HG02571 (cell line): ENCODE data around the gene SNRNP200.

ENCODE experiments used
- ATAC-seq: cut with Tn5 transposase; IDR thresholded peaks from one replicate; pipeline ENCODE4 v1.9.1; 2021; ENCODE audit warnings: mild to moderate bottlenecking, moderate library complexity; ENCODE audit not compliant: unreplicated experiment

Gene SNRNP200

GRCh38 chr2:96305091-96305978 is at the start of gene SNRNP200:
Gene SNRNP200 (minus strand): TSS chr2:96305546. CDS start chr2:96305437, 109 bp downstream.
- ATAC-seq: peak; percentile 88

GRCh38 chr2:96354492-96354891 is 49.1 kb upstream of the SNRNP200 start:
- ATAC-seq: no peak

- no peak for ATAC-seq
Observed at GRCh38 chr2:96353606-96354101, 48.3 kb upstream of the SNRNP200 start.

GRCh38 chr2:96353032-96353561 is 47.8 kb upstream of the SNRNP200 start:
- ATAC-seq: no peak

GRCh38 chr2:96347395-96347794 is 42.0 kb upstream of the SNRNP200 start:
- no peak for ATAC-seq

- ATAC-seq: no peak
Observed at GRCh38 chr2:96345868-96346462, 40.6 kb upstream of the SNRNP200 start.

GRCh38 chr2:96345438-96345837 is 40.1 kb upstream of the SNRNP200 start:
- ATAC-seq: no peak

GRCh38 chr2:96344011-96344410 is 38.7 kb upstream of the SNRNP200 start:
- ATAC-seq: peak; percentile 76

- ATAC-seq: no peak
Observed at GRCh38 chr2:96342085-96342484, 36.7 kb upstream of the SNRNP200 start.

GRCh38 chr2:96341641-96342040 is 36.3 kb upstream of the SNRNP200 start:
- no peak for ATAC-seq

GRCh38 chr2:96340493-96341414 is 35.4 kb upstream of the SNRNP200 start:
- no peak for ATAC-seq

- no peak for ATAC-seq
Observed at GRCh38 chr2:96336873-96337272, 31.5 kb upstream of the SNRNP200 start.

- ATAC-seq: no peak
Observed at GRCh38 chr2:96336104-96336775, 30.9 kb upstream of the SNRNP200 start.

GRCh38 chr2:96333708-96334107 is 28.4 kb upstream of the SNRNP200 start:
- no peak for ATAC-seq

GRCh38 chr2:96330407-96330806 is 25.1 kb upstream of the SNRNP200 start:
- no peak for ATAC-seq

GRCh38 chr2:96329874-96330273 is 24.5 kb upstream of the SNRNP200 start:
- no peak for ATAC-seq

GRCh38 chr2:96329456-96329855 is 24.1 kb upstream of the SNRNP200 start:
- ATAC-seq: no peak

GRCh38 chr2:96326990-96327820 is 21.9 kb upstream of the SNRNP200 start:
- ATAC-seq: no peak

- ATAC-seq: no peak
Observed at GRCh38 chr2:96326564-96326963, 21.2 kb upstream of the SNRNP200 start.
